TTC549 (cell line): Measurements from ENCODE around the gene TMEM51.
A peak's percentile ranks its signal among the peaks of the same experiment; 100 is the strongest.

Experiments used
- FAIRE-seq: peaks from 2 replicates; lab custom pipeline; 2012; peaks lifted over from hg19 to GRCh38; lab: Jason Lieb, UNC

TMEM51 gene

GRCh38 chr1:15196807-15197530 is 43.4 kb downstream of the TMEM51 start:
- no peak for FAIRE-seq

GRCh38 chr1:15197591-15198447 is 44.3 kb downstream of the TMEM51 start:
- no peak for FAIRE-seq

GRCh38 chr1:15198684-15199083 is 45.1 kb downstream of the TMEM51 start:
- FAIRE-seq, result no peak

- FAIRE-seq, result peak; percentile 72
Measured at GRCh38 chr1:15201221-15201620, 47.7 kb downstream of the TMEM51 start.

GRCh38 chr1:15201849-15202551 is 48.5 kb downstream of the TMEM51 start:
- FAIRE-seq, result no peak

DNA sequence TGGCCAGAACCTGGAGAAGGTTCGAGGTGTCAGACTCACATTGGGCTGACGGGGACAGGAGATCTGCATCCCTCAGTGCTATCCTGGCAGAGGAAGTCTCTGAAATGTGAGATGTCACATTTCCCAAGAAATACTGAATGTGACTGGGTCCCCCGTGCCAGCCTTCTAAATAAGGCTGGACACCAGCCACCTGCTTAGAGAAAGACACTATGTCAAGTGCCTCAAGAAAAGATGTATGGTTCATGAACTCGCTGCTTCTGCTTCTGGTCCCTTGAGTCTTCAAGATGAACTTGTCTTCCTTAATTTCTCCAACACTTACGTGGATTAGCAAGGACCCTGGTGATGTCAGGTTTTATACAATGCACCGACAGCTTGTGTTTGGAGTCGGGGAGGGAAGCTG is 51.4 kb downstream of the TMEM51 start:
- FAIRE-seq, result no peak

DNA sequence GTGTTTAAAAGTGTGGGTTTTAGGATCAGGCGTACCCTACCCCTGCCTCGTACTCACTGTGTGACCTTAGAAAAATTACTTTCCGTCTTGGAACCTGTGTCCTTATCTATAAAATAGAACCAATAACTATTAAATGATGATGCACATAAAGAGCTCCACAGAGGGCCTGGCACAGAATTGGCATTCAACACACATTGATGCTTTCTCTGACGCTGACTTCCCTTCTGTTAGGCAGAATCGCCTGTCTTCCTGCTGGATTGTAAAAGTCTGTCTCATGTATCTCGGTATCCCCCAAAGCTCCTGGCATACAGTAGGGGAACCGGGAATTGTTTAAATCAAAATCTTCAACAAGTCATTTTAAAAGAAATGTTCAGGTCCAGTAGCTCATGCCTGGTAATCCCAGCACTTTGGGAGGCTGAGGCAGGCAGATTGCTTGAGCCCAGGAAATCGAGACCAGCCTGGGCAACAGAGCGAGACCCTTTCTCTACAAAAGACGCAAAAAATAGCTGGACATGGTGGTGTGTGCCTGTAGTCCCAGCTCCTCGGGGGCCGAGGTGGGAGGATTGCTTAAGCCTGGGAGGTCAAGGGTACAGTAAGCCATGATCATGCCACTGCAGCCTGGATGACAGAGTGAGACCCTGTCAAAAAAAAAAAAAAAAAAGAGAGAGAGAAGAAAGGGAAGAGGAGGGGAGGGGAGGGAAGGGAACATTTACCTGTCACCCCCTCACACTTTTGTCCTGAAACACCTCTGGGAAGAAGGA is 52.2 kb downstream of the TMEM51 start:
- no peak for FAIRE-seq

GRCh38 chr1:15206418-15207030 is 53.0 kb downstream of the TMEM51 start:
- no peak for FAIRE-seq

DNA sequence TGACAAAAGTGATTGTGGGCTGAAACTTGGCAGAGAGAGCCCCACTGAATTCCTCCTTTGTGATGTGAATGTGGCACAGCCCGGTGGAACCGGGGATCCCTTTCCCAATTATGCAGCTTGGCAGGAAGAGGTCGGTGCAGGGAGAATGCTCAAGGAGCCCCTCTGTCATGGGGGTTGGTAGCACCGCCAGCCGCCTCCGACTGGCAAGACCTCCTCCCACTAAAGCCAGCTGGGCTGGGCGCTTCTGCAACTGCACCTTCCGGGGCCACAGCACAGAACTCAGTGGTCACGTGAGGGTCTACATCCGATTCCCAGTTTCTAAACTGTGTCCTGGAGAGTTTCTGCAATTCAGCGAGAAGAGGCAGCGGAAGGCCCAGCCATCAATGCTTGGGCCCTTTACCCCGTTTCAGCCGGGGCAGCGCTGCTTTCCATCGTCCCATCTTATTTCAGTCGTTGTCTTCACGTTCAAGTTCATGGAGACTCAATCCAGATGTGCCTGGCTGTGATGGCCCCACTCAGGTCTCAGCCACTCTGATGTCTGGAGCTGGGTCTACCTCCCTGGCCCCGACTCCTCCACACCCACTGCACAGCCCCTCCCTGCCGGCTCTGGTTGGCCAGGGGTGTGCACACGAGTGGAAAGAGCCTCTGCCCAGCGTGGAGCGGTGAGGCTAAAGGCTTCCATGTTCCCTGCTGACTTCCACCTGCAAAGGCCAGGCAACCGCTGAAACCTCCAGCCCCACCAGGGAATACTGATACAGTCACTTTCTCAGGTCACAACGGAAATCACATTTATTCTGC is 53.7 kb downstream of the TMEM51 start:
- no peak for FAIRE-seq

- no peak for FAIRE-seq
Measured at GRCh38 chr1:15207829-15208429, 54.4 kb downstream of the TMEM51 start.

DNA sequence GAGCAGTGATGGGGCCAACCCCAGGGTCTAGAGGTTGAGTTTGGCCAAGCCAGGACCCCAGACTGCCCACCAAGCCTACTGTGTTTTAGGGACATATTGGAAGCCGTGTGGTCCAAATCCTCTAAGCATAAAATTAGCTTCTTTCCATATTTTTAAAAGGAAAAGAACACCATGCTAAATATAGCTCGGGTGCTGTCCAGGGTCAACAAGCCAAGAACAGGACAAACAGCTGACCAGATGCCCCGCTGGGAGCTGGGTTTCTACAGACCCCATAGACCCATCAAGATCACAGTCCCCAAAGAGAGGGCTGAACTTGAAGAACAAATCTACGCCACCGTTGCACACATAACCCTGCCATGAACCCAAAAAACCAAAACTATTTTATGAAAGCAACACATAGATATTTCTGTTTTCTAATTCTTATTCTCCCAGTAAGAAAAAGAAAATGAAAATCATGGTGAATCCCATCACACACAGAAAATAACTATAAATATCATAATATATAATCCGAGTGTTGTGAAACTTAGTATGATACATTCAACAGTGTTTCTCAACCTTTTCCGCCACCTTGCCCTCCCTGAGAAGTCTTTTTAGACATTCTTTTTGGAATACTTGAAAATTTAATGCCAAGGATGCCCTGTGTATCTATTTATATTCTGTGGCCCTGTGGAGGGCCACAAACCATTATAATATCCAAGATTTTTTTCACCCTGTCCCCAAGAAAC is 57.3 kb downstream of the TMEM51 start:
- no peak for FAIRE-seq

GRCh38 chr1:15211424-15211823 is 57.9 kb downstream of the TMEM51 start:
- no peak for FAIRE-seq

DNA sequence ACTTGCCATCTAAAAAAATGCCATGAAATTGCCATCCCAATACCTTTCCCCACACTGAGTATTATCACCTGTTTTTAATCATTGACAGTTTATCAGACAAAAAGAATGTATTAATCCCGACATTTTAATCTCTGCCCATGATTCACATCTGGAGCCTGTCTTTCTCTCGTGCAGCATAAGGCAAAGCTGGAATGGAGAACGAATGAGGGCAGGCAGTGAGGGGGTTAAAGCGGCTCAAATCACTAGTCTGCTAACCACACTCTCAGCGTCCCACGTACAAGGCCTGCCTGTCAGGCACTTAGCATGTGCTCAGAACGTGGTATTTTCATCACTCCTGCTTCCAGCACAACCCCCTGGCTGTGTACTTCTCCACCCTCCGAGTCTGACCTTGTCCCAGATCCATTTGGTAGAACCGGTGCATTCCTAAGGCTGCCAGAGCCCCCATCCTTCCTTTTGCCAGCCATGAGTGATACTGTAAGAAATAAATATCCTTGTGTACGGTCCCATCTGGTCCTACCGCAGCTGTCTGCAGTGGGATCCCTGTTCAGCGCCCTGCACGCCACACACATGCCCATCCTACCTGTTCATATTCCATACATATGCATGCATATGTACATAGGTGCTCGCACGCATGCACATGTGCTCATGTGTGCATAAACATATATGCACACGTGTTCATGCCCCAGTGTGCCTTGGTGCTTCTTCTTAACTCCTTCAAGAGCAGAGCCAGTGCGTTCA is 58.8 kb downstream of the TMEM51 start:
- FAIRE-seq, result no peak

DNA sequence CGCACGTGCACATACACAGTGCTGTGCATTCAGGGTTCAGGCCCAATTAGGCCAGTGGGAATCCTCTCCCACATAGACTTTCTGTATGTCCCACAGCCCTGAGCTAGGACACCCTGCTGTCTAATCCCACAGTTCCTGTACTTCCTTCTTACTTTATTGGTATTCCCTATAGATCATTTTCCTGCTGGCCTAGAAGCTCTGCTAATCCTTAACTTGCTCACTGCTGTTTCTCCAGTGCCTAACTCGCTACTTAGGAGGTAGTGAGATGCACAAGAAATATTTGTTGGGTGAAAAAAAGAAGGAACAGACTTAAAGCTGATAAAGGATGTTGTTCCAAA is 59.4 kb downstream of the TMEM51 start:
- FAIRE-seq, result no peak

- no peak for FAIRE-seq
Measured at GRCh38 chr1:15213341-15213821, 59.8 kb downstream of the TMEM51 start.

- FAIRE-seq, result no peak
Measured at GRCh38 chr1:15214527-15214926, 61.0 kb downstream of the TMEM51 start.

DNA sequence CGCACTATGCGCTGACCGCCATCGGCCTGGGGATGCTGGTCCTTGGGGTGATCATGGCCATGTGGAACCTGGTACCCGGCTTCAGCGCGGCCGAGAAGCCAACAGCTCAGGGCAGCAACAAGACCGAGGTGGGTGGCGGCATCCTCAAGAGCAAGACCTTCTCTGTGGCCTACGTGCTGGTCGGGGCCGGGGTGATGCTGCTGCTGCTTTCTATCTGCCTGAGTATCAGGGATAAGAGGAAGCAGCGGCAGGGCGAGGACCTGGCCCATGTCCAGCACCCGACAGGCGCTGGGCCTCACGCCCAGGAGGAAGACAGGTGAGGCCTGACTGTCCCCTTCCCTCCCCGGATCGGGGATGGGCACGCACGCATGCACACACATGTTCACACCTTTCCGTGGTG is 61.6 kb downstream of the TMEM51 start:
- FAIRE-seq, result no peak

DNA sequence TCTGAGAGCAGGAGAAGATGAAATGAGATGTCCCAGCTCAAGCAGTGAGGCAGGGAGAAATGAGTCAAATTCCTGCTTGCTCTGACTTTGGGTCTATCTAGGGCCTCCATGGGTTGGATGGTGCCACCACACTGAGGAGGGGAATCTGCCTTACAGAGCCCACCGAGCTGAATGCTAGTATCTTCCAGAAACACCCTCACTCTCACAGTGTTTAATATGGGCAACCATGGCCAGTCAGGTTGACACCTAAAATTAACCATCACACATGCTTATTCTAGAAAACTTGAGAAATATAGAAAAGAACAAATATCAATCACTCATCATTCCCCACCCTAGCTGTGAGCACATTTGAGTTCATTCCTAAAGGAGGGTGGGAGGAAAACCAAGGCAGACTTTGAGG is 64.1 kb downstream of the TMEM51 start:
- no peak for FAIRE-seq
